ENCODE measurements around the gene LIPM.
A peak's percentile ranks its signal among the peaks of the same experiment; 100 is the strongest.

The LIPM gene

DNA sequence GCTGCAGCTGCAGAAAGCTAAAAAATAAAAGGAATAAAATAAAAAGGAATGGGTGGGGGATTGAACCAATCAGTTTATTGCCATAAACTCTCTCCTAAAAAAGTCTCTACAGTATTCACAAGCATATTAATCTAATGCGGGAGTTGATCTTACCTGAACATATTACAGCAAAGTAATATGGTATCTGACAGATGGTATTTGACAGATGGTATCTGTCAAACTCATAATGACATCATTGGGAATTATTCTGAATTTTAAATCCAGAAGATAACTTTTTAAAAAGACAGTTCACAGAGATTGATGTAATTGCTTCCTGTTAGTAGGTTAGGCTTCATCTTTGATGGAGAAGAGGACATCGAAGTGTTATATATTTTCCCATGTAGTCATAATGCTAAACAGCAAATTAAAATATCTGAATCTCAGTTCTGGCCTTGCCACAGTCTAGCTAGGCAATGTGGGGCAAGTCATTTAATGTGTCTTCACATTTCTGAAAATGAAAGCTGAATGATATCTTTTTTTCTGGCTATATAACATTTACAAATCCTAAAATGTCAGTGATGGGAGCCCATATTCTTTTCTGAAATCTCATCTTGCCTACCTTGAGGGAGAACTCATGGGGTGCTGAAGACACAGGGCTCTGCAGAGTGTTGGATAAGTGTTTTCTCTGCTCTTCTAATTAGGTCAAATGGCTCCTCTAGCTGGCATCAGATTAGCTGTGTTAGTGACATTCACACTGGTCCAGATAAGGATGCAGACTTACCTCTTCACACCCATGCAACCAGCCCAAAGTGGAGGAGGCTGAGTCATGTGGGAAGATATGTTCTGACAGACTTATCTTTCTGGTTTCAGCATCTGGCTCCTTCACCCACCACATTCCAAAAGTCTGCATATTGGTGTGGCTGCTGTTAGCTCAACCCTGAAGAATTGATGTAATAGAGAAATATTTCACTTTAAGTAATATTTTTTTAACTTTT is 2.1 kb upstream of the LIPM start:
- no peak for DNase-seq (ENCODE audit: low read depth in 2 of 2, low spot score in 1 of 2)

DNA sequence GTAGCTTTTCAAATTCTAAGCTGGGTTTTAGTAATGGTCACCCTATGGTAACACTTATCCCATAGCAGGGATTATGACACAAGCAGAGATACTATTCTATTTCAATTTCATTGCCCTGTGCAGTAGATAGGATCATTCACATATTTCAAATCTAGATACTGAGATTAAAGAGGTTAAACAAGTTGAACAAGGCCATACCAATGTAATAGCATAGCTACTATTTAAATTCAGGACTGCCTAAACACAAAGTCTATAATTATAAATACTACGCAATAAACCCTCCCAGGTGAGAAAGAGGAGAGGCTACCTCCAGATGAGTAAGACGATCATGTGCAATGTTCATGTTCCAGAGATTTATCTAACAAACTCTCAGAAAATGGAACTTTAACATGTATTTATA is 1.1 kb downstream of the LIPM start:
- no peak for DNase-seq (ENCODE audit: low read depth in 2 of 2, low spot score in 1 of 2)

DNA sequence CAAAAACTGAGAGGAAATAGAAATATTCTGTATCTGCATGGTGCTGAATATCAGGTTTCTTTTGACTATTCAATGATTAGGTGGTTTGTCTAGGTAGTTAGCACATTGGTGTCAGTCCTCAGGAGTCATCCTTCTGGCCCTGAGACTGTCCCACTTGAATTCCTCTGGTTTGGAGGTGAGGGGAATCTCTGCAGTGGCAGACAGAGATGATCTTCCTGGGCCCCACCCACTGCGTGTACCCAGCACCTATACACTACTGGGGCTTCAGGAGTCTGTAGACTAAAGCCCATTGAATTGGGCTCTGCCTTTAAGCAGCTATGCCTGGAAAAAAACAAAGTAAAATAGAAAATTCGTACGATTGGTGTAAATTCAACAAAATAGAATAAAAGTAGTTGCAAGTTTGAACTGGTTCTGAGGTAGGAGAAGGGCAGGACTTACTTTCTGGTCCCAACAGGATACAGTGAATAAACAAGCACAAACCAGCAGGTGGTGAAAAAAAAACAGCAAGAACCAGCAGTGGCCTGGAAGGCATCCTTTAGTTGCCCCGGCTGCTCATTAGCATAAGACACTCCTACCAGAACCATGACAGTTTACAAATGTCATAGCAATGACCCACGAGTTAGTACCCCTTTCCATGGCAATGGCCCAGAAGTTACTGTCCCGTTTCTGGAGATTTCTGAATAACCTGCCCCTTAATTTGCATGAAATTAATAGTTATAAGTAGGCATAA is 1.7 kb downstream of the LIPM start:
- DNase-seq (ENCODE audit: low read depth in 2 of 2, low spot score in 1 of 2): no peak

DNA sequence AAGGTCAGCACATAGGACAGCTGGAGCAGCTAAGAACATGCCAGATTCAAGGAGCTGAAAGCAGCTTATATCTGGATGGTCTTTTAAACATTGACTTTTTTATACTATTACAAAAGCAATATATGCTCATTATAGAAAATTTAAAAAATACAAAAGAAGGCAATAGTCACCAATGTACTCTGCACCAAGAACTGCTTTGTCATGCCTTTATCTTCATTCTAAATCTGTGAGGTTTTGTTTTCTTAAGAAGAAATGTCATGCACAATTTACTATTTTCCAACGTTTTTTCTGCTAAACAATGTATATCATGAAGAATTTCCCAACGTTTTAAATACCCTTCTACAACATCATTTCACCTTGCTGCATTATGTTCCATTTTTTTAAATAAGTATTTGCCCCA is 2.8 kb downstream of the LIPM start:
- no peak for DNase-seq (ENCODE audit: low read depth in 2 of 2, low spot score in 1 of 2)

DNA sequence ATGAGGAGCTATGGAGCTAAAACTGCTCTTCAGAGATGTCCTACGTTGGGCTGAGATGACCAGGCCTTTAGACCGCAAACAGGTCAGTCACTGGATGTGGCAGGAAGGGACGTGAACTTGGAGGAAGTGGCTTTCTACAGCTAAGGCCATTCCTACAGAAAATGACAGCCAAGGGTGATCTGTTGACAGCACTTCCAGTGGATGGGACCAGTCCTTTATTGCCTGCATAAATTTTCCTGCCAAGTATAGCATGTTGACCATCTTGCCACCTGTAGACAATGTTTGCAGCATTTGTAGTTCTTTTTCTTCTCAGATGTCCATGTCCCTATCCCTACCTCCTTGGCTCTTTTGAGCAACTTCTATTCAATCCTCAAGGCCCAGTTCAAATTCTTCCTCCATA is 3.4 kb downstream of the LIPM start:
- no peak for DNase-seq (ENCODE audit: low read depth in 2 of 2, low spot score in 1 of 2)

DNA sequence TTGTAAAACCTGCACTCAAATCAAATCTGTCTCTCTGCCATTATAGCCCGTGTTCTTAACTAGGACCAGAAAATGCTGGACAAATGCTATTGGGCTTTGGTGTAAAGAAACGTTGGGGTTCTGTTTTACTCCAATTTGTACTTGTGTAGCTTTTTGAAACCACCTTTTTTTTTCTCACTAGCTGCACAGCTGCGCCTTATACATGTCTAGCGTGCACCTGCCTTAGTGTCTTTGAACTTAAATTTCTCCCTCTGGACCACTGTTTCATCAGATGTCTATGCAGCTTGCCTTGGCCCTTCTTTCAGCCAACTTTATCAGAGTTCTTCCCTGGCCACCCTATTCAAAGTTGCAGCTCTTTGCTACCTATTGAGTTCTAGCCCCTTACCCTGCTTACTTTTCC is 7.1 kb downstream of the LIPM start:
- DNase-seq (ENCODE audit: low read depth in 2 of 2, low spot score in 1 of 2): no peak

DNA sequence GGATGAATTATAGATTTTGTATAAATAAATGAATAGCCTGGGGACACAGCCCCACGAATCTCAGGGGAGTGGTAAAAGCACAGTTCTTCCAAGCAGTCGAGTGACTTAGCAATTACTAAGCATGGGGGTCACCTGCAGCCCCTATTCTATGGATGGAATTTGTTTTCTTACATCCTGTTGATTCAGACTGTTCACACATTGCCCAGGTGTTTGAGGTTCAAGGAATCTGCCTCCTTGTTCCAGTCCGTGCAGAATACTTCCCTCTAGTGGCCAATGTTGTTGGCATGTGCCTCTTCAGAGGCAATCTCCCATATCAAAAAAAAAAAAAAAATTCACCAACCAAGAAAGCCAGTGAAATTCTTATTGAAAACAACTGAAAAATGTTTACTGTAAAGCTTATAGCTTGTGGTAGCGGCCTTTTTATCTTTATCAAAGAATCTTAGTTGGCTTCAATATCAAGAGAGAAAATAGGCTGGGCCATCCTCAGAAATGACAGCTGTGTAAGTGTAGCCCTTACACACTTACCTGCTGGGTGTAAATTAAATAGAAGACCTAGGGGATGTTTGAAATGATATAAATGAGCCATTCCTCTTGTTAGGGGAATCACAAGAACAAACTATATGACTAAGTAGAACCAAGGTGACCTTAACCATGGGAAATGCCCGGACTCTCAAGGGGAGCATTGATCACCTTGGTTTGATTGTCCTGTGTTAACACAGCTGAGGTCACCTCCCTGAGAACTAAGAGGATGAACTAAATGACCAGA is 7.8 kb downstream of the LIPM start:
- DNase-seq (ENCODE audit: low read depth in 2 of 2, low spot score in 1 of 2): no peak

DNA sequence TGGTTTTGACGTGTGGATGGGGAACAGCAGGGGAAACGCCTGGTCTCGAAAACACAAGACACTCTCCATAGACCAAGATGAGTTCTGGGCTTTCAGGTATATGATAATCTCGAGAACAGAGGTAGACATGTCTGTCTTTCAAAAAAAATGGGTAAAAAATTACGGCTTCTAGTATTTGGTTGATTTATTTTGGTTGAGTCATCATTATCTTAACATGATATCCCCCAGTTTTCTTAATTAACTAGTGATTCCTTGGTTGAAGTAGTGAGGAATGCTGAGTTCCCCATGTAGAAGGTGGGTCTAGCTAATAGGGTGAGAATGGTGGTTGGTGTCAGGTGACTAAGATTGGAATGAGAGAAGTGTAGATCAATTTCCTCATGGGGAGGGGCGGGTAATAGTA is 10.7 kb downstream of the LIPM start:
- DNase-seq (ENCODE audit: low read depth in 2 of 2, low spot score in 1 of 2): no peak

DNA sequence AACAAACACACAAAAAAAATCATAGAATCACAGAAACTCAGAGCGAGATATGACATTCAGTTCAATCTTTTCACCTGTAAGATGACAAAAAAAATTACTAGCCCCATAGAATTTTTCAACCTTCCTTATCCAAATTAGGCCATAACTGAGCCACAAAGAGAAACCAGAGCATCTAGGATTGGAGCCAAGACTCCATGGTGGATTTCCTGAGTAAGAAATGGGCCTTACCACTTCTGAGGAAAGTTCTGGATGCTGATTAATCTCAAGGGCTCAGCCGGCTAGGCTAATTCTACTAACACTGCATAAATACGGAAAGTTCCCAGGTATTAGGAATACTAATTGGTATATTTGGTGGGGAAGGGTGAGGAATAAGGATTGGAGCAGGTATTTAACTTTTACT is 16.8 kb downstream of the LIPM start:
- DNase-seq (ENCODE audit: low read depth in 2 of 2, low spot score in 1 of 2): no peak

DNA sequence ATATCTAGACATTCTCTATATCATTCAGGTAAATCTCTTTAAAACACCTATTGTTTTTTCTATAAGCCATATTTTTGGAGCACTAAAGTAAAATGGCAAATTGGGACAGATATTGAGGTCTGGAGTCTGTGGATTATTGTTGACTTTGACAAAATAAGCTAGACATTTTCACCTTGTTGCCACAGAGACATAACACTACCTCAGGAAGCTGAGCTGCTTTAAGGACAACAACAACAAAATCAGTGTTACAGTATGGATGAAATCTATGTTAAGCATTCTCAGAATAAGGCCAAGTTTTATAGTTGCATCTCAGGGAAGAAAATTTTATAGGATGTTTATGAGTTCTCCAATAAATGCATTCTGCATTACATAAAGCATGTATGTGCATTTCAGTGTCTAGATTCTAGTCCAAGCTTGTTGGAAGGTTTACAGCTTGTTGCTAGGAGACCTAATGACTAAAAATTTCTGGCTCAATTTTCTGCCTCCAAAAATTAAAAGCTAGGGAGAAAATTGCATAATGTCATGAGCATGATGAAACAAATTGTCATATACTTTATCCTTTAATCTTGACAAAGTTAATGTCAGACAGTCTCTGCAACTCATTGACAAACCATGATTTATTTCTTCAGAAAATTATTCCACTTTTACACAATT is 18.3 kb downstream of the LIPM start:
- DNase-seq (ENCODE audit: low read depth in 2 of 2, low spot score in 1 of 2): no peak

DNA sequence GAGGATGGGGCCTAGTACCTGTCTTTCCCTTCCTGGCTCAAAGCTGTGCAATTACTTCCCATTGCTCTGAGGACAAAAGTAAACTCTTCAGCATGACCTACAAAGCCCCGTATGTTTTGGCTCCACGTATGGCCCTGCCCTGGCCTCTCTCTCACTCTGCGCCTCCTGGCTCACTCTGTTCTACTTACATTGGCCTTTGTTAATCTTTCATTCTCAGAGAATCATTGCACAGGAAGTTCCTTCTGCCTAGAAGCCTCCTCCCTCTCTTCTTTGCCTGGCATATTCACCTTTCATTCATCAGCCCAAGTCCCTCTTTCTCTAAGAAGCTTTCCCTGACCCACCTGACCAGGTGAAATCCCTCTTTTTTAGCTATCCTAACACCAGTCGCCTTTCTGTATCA is 23.9 kb downstream of the LIPM start:
- no peak for DNase-seq (ENCODE audit: low read depth in 2 of 2, low spot score in 1 of 2)

DNA sequence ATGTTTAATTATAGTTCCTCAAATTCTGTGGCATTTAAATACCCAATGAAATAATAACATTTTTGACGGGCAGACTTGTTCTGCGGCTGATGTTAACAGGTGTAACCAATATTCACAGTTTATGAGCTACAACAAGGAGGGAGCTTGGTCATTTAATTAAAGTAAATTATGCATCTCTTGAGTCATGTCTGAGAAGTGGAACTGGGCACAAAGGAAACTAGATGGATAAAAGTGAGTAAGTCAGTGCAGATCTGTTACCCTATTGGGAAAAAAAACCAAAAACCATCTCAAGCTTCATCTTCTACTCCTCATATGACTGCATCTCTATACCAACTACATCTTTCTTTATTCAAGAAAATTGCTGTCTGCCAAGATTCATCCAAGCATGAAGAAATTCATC is 25.1 kb downstream of the LIPM start:
- no peak for DNase-seq (ENCODE audit: low read depth in 2 of 2, low spot score in 1 of 2)

DNA sequence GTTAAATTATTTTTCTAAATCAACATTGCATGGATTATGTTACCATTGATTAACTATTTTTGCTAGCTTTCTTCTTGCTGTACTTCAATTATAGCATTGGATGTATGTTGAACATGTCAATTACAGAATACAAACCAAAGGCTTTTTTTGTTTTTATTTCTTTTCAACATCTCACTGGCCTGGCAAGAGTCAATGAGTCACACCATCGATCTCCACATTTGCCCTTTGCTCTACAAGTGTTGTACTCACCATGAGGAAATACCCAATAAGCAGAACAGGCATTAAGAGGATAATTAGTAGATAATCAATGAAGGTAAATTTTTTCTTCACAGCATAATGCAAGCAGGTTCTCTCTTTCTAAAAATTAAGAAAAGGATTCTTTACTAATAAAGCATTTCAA is 25.8 kb downstream of the LIPM start:
- DNase-seq (ENCODE audit: low read depth in 2 of 2, low spot score in 1 of 2): no peak

DNA sequence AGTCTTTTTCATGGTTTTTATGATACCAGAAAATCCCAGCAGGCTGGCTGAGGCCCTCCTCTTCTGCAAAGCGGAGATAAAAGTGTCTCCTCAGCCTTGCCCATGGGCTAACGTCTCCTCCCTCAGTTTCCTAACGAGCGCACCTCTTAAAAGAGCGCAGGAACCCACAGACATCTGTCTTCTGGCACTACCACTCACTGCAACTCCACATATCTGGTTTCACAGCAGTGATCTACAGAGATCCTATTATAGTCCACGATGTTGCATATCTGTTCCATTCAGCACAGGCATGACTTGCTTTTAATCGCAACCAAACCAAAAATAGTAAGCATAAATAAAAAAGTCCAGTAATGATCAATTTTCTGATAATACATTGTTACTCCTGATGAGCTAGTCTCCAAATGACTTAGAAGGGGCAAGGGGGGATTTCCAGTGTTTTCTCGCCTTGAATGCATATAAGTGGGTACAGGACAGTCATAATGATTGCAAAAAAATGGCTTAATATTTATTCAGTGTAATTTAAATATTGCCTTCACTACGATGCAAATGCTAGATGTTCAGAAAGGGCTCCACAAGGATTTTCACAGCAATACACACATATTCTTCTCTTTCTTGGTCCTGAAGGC is 28.2 kb downstream of the LIPM start:
- no peak for DNase-seq (ENCODE audit: low read depth in 2 of 2, low spot score in 1 of 2)

DNA sequence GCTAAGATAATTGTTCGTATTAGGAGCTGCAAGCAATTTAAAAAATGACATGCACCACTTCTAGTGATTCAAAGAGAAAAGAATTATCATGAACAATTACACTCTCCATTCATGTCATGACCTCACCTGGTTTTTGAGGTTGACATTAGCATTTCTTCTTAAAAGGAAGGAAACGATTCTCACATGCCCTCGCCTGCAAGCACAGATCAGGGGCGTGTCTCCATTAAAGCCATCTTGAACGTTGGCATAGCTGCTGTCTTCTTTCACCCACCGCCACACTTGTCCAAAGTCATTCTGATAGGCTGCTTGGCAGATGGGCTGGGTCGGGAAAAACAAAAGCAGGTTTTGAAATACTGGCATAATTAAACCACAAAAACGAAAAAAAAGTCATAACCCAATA is 29.2 kb downstream of the LIPM start:
- peak in 1 of 2 donors; percentile 12 for DNase-seq (ENCODE audit: low read depth in 2 of 2, low spot score in 1 of 2)

DNA sequence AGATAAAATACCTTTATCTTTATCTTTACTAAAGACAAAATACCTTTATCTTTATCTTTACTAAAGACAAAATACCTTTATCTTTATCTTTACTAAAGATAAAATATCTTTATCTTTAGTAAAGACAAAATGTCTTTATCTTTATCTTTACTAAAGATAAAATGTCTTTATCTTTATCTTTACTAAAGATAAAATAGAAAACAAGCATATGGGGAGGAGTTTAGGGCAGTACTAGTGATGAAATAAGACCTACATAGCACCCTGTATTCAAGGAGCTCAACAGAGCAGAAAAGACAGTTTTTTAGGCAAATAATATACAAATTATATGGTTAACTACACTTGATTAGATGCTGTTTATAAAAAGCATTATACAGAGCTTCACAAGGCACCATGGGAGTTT is 29.8 kb downstream of the LIPM start:
- no peak for DNase-seq (ENCODE audit: low read depth in 2 of 2, low spot score in 1 of 2)

DNA sequence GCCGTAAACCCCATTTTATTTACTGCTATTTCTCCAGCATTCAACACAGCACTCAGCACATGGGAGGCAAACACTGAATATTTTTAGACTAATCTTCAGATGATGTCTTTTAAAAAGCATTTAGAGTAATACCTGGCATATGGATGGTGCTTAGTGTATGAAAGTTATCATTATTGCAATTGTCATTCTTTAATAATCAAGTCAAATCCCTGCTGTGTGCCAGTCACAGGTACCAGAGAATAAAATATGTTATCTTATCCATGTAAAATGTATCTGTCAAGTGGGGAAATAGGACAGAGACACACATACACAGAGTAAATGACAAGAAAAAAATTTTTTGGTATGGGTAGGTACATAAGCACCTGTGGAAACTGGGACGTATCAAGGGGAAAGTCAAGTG is 30.6 kb downstream of the LIPM start:
- DNase-seq (ENCODE audit: low read depth in 2 of 2, low spot score in 1 of 2): no peak

DNA sequence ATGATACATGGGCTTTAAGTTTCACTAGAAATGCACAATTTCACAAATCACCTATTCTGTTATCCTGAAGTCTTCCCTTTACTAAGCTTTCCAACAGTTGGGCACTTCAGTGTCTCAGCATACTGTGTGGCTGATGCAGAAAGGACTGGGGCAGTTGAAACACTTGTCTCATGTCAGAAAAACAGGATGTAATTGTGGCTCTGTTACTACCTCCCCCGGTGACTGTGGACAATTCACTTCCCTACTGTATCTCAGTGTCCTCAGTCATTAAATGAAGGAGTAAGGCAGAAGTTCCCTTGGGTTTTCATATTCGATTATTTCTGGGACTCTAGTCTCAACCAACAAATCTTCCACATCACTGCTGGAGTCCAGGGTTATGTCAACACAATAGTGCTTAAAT is 31.2 kb downstream of the LIPM start:
- no peak for DNase-seq (ENCODE audit: low read depth in 2 of 2, low spot score in 1 of 2)

DNA sequence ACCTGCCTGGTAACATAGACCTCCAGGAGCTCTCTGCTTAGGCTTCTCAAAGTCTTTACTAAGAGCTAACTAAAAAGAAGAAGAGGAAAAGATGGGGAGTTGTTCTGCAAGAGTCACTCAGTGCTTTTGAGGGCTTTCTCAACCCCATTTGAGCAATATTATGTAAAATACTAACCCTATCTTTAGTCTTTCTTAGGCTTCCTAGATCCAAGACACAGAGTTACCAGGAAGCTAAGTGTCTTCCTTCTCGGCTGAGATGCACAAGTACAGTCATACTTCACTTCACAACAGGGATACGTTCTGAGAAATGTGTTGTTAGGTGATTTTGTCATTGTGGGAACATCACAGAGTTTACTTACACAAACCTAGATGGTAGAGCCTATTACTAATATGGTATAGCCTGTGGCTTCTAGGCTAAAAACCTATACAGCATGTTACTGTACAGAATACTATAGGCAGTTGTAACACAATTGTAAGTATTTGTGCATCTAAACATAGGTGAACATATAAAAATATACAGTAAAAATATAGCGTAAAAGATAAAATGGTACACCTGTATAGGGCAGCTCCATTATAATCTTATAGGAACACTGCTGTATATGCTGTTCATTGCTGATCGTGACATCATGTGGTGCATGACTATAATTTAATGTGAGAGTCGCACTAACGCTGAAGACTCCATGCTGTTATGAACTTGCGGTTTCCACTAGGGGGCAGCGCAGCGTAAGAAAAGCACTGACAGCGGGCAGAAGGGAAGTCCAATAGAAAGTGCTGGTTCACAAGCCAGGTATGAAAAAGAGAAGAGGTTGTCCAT is 32.8 kb downstream of the LIPM start:
- DNase-seq (ENCODE audit: low read depth in 2 of 2, low spot score in 1 of 2): peak; percentile 75

DNA sequence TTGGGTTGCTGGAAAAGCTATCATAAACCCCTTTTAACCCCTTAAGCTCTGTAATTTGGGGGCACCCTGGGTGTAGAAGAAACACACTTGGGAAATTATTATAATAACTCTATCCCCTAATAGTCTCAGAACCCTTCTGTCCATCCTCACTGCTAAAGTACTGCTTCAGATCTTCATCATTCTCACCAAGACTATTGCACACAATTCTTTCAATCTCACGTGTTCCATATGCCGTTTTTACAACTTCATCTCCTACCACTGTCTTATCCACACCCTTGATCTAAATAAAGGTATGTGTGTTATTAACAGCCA is 33.3 kb downstream of the LIPM start:
- no peak for DNase-seq (ENCODE audit: low read depth in 2 of 2, low spot score in 1 of 2)

All from stimulated activated CD8-positive, alpha-beta memory T cell treated with anti-CD3 and anti-CD28 coated beads, Interleukin-4, amount 100 ng/mL, for 1 hour (primary cell).